HG03045 (cell line): ENCODE measurements around the gene C1QTNF6.

Experiments used
- ATAC-seq: cut with Tn5 transposase; IDR thresholded peaks from one replicate; pipeline ENCODE4 v1.9.1; 2021; ENCODE audit warnings: mild to moderate bottlenecking, moderate library complexity; ENCODE audit not compliant: unreplicated experiment

The C1QTNF6 gene

GRCh38 chr22:37146507-37147180 lies 41.4 kb downstream of the C1QTNF6 start:
- no peak for ATAC-seq

- no peak for ATAC-seq
These were observed 42.0 kb downstream of the C1QTNF6 start for GRCh38 chr22:37146051-37146385.

DNA sequence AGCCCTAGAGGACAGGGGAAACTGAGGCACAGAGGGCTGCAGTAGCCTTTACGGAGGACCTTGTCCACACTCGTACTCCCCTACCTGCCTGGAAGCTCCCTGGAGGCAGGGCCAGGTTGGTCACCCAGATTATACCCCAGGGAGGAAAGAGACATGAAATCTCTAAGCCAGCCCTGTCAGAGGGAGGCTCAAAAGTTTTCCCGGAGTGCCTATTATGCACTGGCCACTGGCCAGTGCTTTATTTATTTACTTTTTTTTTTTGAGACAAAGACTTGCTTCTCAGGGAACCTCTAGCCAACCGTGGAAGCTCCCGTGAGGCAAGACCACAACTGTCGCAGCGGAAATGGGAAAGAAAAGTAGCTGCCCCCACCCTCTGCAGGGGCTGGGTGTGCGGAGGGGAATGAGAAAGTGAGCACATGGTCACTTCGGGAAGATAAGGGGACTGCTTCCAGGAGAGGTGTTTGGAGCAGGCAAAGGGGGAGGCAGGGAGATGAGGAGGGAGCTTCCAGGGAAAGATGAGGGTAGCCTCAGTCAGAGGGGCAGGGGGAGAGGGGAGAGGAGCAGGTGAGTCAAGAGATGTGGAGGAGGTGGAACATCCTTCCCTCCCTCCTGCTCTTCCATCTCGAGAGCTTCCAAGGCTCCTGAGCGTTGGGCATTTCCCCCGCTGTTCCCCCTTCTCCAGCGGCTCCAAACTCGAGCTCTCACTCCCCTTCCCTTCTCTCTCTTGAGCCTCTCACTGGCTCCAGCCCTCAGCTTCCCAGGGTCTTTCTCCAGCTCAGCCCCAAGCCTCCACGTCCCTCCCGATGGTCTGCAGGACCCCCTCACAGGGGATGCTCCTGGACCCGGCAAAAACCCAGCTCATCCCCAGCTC lies 42.6 kb downstream of the C1QTNF6 start:
- no peak for ATAC-seq

DNA sequence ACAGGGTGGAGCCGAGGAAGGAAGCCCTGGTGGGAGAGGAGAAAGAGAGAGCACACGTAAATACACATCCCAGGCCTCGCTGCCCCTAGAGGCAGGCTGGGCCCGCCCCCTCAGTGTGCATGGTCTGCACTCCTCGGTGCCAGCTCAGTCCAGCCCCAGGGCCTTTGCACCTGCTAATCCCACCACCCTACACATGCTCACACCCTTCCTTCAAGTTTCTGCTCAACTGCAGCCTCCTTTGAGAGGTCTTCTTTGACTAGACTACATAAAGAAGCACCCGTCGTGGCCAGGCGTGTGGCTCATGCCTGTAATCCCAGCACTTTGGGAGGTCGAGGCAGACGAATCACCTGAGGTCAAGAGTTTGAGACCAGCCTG lies 43.9 kb downstream of the C1QTNF6 start:
- ATAC-seq, result no peak

GRCh38 chr22:37141971-37142370 lies 46.1 kb downstream of the C1QTNF6 start:
- no peak for ATAC-seq

GRCh38 chr22:37141476-37141875 lies 46.6 kb downstream of the C1QTNF6 start:
- ATAC-seq, result no peak

DNA sequence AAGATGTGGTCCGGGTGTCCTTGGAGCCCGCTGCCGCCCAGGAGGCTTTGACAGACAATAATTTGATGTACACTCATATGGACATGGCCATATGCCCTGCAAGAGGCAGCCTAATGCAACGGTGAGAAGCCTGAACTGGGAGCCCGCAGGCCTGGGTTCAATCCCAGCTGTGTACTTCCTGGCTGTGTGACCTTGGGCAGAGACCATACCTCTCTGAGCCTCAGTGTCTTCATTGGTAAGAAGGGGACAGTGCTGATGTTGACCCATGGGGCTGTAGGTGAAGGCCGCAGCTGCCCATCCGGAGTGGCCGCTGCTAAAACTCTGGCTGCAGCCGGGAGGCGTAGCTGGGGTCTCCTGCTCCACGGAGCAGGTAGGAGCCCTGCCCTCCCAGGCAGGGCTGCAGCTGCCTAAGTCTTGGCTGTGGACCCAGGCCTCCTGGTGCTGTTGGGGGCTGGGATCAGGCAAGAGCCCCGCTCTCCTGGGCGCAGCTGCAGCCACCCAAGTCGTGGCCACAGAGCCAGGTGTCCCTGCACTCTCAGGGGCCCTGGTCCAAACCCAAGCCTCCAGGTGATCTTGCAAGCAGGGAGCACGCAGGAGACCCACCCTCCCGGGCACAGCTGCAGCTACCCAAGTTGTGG lies 47.2 kb downstream of the C1QTNF6 start:
- ATAC-seq, result no peak

GRCh38 chr22:37139762-37140161 lies 48.3 kb downstream of the C1QTNF6 start:
- ATAC-seq, result no peak

GRCh38 chr22:37138849-37139561 lies 49.0 kb downstream of the C1QTNF6 start:
- no peak for ATAC-seq

GRCh38 chr22:37137903-37138665 lies 50.0 kb downstream of the C1QTNF6 start:
- no peak for ATAC-seq

DNA sequence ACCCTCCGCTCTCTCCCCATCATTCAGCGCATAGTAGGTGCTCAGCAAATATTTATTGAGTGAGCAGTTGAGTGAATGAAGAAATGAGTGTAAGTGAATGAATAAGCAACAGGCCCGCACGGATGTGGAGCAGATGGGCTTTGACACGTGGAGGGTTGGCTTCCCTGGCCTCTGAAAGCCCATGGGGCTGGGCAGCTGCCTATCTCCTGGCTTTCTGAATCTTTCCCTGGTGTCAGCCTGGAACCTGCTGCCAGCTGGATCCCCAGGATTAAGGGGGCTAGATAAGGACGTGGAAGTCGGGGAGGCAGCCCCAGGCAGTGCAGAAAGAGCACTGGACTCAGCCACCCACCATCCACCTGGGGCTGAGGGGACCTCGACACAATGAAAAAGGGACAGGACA lies 50.9 kb downstream of the C1QTNF6 start:
- ATAC-seq, result no peak

DNA sequence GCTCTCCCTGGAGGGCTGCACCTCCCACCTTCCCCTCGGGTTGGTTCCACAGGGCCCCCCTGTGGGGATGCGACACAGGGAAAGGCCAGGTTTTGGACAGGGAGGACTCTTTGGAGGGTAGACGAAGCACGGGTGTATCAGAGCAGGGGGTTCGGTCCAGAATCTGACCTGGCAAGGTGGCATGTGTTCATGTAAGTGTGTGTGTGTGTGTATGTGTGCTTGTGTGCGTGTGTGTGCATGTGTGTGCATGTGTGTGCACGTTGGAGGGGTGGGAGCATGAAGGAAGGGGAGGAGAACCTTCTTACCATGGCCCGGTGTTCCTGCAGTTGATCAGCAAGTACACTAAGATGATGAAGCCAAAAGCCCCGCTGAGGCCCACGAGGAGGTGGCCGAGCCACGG lies 53.0 kb downstream of the C1QTNF6 start:
- no peak for ATAC-seq

GRCh38 chr22:37133304-37134018 lies 54.6 kb downstream of the C1QTNF6 start:
- ATAC-seq, result no peak

DNA sequence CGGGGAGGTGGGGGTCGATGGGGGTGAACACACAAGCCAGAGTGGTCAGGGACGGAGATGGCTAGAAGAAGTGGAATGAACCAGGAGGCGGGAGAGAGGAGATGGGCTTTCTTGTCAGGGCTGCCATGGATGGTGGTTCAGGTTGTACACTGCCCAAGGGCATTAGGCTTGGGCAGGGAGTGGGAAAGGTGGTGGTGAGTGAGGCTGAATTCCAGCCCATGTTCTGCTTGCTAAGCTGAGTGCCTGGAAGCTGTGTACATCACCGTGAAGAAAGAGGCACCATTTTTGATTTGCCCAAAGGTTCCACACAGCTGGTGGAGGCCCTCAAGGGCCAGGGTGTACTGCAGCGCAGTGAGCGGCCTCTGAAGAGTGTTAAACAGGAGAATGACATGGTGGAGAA lies 55.3 kb downstream of the C1QTNF6 start:
- no peak for ATAC-seq
